Measurements from ENCODE around the gene SDCCAG8. TPM values are rescaled to one million over a fixed set of nuclear protein-coding genes. Genes with fewer than 3 reads are reported as not detected.

SDCCAG8 gene
- polyA plus RNA-seq, 3 donors, result 33.2 to 34.4 (median 33.4) TPM

- Histone ChIP-seq H3K9ac (ENCODE audit: insufficient read depth, low read length, poor library complexity, severe bottlenecking) (no peak overlapping the region), H3K79me2 (ENCODE audit: insufficient read depth, low read length) (no peaks in the 10 kb centered on the region), H3K4me3 (replicated peaks in 1 of 3; ENCODE audit: low read depth in 2 of 3, low read length in 3 of 3) (no peak overlapping the region), H4K20me1 (ENCODE audit: insufficient read depth, low read length) (no peaks in the 10 kb centered on the region), H3K27me3 (ENCODE audit: control insufficient read depth in 2 of 2, insufficient read depth in 2 of 2, low read length in 2 of 2) (no peaks in the 10 kb centered on the region), H3K36me3 (replicated peaks in 1 of 2; ENCODE audit: control insufficient read depth in 1 of 2, insufficient read depth in 2 of 2, low read length in 2 of 2) (peaks cover 0 to 2% of the 10 kb centered on the region in 2 donors), H3K4me1 (ENCODE audit: control insufficient read depth in 1 of 2, insufficient read depth in 2 of 2, low read length in 2 of 2) (peaks cover 5 to 7% of the 10 kb centered on the region in 2 donors), H2AFZ (ENCODE audit: insufficient read depth, low read depth, low read length, poor library complexity, severe bottlenecking) (no peak overlapping the region), H3K27ac (ENCODE audit: low read depth in 1 of 2, low read length in 2 of 2) (no peak overlapping the region), H3K4me2 (replicated peaks; ENCODE audit: extremely low read depth, low read length, poor library complexity, severe bottlenecking) (no peak overlapping the region), H3K9me3 (replicated peaks in 1 of 2; ENCODE audit: control insufficient read depth in 1 of 2, insufficient read depth in 1 of 2, low read length in 2 of 2) (no peaks in the 10 kb centered on the region)
- WGBS (ENCODE audit: insufficient coverage), result no CpG with 5 or more reads among the region's 4 CpGs
- no peak for DNase-seq
- no peaks in the 10 kb centered on the region for H3K27me3 Mint-ChIP-seq (ENCODE audit: low read depth in 3 of 3)
- no peaks in the 10 kb centered on the region for H3K9me3 Mint-ChIP-seq
- no peak for TF ChIP-seq CTCF (IDR thresholded peaks at IDR 0.05)
- peaks cover 11% of the 10 kb centered on the region for H3K4me1 Mint-ChIP-seq
- intact Hi-C loops (cut with micrococcal nuclease), result no loop called here
- H3K4me3 Mint-ChIP-seq, result no peak overlapping the region
- H3K36me3 Mint-ChIP-seq, result peaks cover 21 to 24% of the 10 kb centered on the region in 2 donors
- H3K27ac Mint-ChIP-seq, result no peak overlapping the region
These were observed 138.2 kb downstream of the SDCCAG8 start for GRCh38 chr1:243394066-243394465.

GRCh38 chr1:243394601-243395464 is 139.0 kb downstream of the SDCCAG8 start:
- TF ChIP-seq CTCF (IDR thresholded peaks at IDR 0.05), result no peak
- no peak overlapping the region for H3K9ac ChIP-seq (ENCODE audit: insufficient read depth, low read length, poor library complexity, severe bottlenecking)
- no peaks in the 10 kb centered on the region for H4K20me1 ChIP-seq (ENCODE audit: insufficient read depth, low read length)
- intact Hi-C loops (cut with micrococcal nuclease), result no loop called here
- Mint-ChIP-seq H3K36me3 (peaks cover 21 to 27% of the 10 kb centered on the region in 2 donors), H3K9me3 (no peaks in the 10 kb centered on the region), H3K4me3 (no peak overlapping the region), H3K4me1 (peaks cover 7% of the 10 kb centered on the region), H3K27me3 (ENCODE audit: low read depth in 3 of 3) (no peaks in the 10 kb centered on the region), H3K27ac (no peak overlapping the region)
- no peaks in the 10 kb centered on the region for H3K9me3 ChIP-seq (replicated peaks in 1 of 2; ENCODE audit: control insufficient read depth in 1 of 2, insufficient read depth in 1 of 2, low read length in 2 of 2)
- no peak overlapping the region for H3K4me3 ChIP-seq (replicated peaks in 1 of 3; ENCODE audit: low read depth in 2 of 3, low read length in 3 of 3)
- DNase-seq, result no peak
- H3K4me2 ChIP-seq (replicated peaks; ENCODE audit: extremely low read depth, low read length, poor library complexity, severe bottlenecking), result no peak overlapping the region
- peaks cover 5 to 7% of the 10 kb centered on the region in 2 donors for H3K4me1 ChIP-seq (ENCODE audit: control insufficient read depth in 1 of 2, insufficient read depth in 2 of 2, low read length in 2 of 2)
- no peak overlapping the region for H2AFZ ChIP-seq (ENCODE audit: insufficient read depth, low read depth, low read length, poor library complexity, severe bottlenecking)
- H3K36me3 ChIP-seq (replicated peaks in 1 of 2; ENCODE audit: control insufficient read depth in 1 of 2, insufficient read depth in 2 of 2, low read length in 2 of 2), result peaks cover 0 to 2% of the 10 kb centered on the region in 2 donors
- H3K79me2 ChIP-seq (ENCODE audit: insufficient read depth, low read length), result no peaks in the 10 kb centered on the region
- WGBS (ENCODE audit: insufficient coverage), result 97% methylated on average over 5 of the region's 15 CpGs
- no peak overlapping the region for H3K27ac ChIP-seq (ENCODE audit: low read depth in 1 of 2, low read length in 2 of 2)
- H3K27me3 ChIP-seq (ENCODE audit: control insufficient read depth in 2 of 2, insufficient read depth in 2 of 2, low read length in 2 of 2), result no peaks in the 10 kb centered on the region

Data from CD14-positive monocyte (primary cell).